KMS-11 (cell line): ENCODE results near the gene UBE2O.

Source experiments
- H2AFZ ChIP-seq: fragments of 200-600 bp; sonication (generic); 2 replicates; pipeline ENCODE4 v1.6.1; 2016; ENCODE audit warnings: antibody characterized with exemption, mixed run types, low read depth
- H3K27ac ChIP-seq: fragments of 200-600 bp; sonication (generic); 2 replicates; pipeline ENCODE4 v1.6.1; 2016; ENCODE audit warnings: mild to moderate bottlenecking, mixed run types
- H3K27me3 ChIP-seq: fragments of 200-600 bp; sonication (generic); 2 replicates; pipeline ENCODE4 v1.6.1; 2017; ENCODE audit warnings: mild to moderate bottlenecking, low read depth, mixed run types, moderate library complexity; ENCODE audit not compliant: insufficient read depth
- H3K36me3 ChIP-seq: fragments of 200-600 bp; sonication (generic); 2 replicates; pipeline ENCODE4 v1.6.1; 2017; ENCODE audit warnings: mild to moderate bottlenecking, mixed run types; ENCODE audit not compliant: insufficient read depth
- H3K4me1 ChIP-seq: fragments of 200-600 bp; sonication (generic); 2 replicates; pipeline ENCODE4 v1.6.1; 2016; ENCODE audit warnings: mild to moderate bottlenecking, low read depth, mixed run types; ENCODE audit not compliant: poor library complexity, severe bottlenecking
- H3K4me2 ChIP-seq: fragments of 200-600 bp; sonication (generic); 2 replicates; pipeline ENCODE4 v1.7.0; 2016; ENCODE audit warnings: mild to moderate bottlenecking, mixed run types
- H3K4me3 ChIP-seq: fragments of 200-600 bp; sonication (generic); IDR thresholded peaks from 2 replicates; pipeline ENCODE4 v1.6.1; 2017; ENCODE audit warnings: low read depth, low read length, mixed read lengths; ENCODE audit not compliant: insufficient read depth
- H3K79me2 ChIP-seq: fragments of 200-600 bp; sonication (generic); 2 replicates; pipeline ENCODE4 v1.6.1; 2016; ENCODE audit warnings: low read depth, mixed run types; ENCODE audit not compliant: insufficient read depth
- H3K9ac ChIP-seq: fragments of 200-600 bp; sonication (generic); 2 replicates; pipeline ENCODE4 v1.6.1; 2016; ENCODE audit warnings: mild to moderate bottlenecking, mixed run types
- H4K20me1 ChIP-seq: fragments of 200-600 bp; sonication (generic); 2 replicates; pipeline ENCODE4 v1.6.1; 2016; ENCODE audit warnings: mild to moderate bottlenecking, mixed run types; ENCODE audit not compliant: insufficient read depth
- CTCF ChIP-seq: fragments of 200-600 bp; sonication (generic); conservative IDR thresholded peaks from 2 replicates; pipeline ENCODE4 v1.6.1; 2017; ENCODE audit warnings: low read depth, mild to moderate bottlenecking, antibody characterized with exemption, low read length, moderate library complexity, mixed read lengths

UBE2O gene

GRCh38 chr17:76452127-76452659 lies 759 bp downstream of the UBE2O start:
- TF ChIP-seq CTCF: no peak
- H3K27ac ChIP-seq: no peak overlapping the region; the same call in 1 of the 2 replicates
- H3K79me2 ChIP-seq: peaks cover 54% of the 10 kb centered on the region
- peak overlapping the region; percentile 97 for H3K4me2 ChIP-seq
- H3K4me1 ChIP-seq: peaks cover 30% of the 10 kb centered on the region
- peak overlapping the region; percentile 89; the same call in 1 of the 2 replicates for H2AFZ ChIP-seq
- H3K9ac ChIP-seq: peak overlapping the region; percentile 90; the same call in 1 of the 2 replicates
- peak overlapping the region; percentile 51 for H3K4me3 ChIP-seq
- no peaks in the 10 kb centered on the region for H3K36me3 ChIP-seq
- no peaks in the 10 kb centered on the region for H3K27me3 ChIP-seq
- H4K20me1 ChIP-seq: peaks cover 19% of the 10 kb centered on the region

GRCh38 chr17:76451506-76451905 lies 1.4 kb downstream of the UBE2O start:
- Histone ChIP-seq H4K20me1 (peaks cover 20% of the 10 kb centered on the region), H3K9ac (peak overlapping the region; percentile 90; the same call in 1 of the 2 replicates), H3K27me3 (no peaks in the 10 kb centered on the region), H3K4me2 (peak overlapping the region; percentile 97), H3K36me3 (no peaks in the 10 kb centered on the region), H3K4me1 (peaks cover 37% of the 10 kb centered on the region), H3K4me3 (no peak overlapping the region), H3K79me2 (peaks cover 60% of the 10 kb centered on the region), H2AFZ (no peak overlapping the region), H3K27ac (no peak overlapping the region)
- no peak for TF ChIP-seq CTCF

- Histone ChIP-seq H3K4me1 (peaks cover 59% of the 10 kb centered on the region), H2AFZ (no peak overlapping the region), H3K27ac (no peak overlapping the region), H3K36me3 (no peaks in the 10 kb centered on the region), H3K9ac (no peak overlapping the region), H4K20me1 (peaks cover 34% of the 10 kb centered on the region), H3K79me2 (peaks cover 84% of the 10 kb centered on the region), H3K27me3 (no peaks in the 10 kb centered on the region), H3K4me2 (no peak overlapping the region), H3K4me3 (no peak overlapping the region)
- no peak for TF ChIP-seq CTCF
Measured at GRCh38 chr17:76449126-76449525, 3.8 kb downstream of the UBE2O start.

GRCh38 chr17:76447931-76448652 lies 4.9 kb downstream of the UBE2O start:
- no peak overlapping the region for H3K9ac ChIP-seq
- no peak overlapping the region for H3K4me3 ChIP-seq
- H3K79me2 ChIP-seq: peaks cover 94% of the 10 kb centered on the region
- H3K27me3 ChIP-seq: no peaks in the 10 kb centered on the region
- H3K27ac ChIP-seq: no peak overlapping the region
- no peak overlapping the region for H3K4me2 ChIP-seq
- peaks cover 66% of the 10 kb centered on the region for H3K4me1 ChIP-seq
- H3K36me3 ChIP-seq: no peaks in the 10 kb centered on the region
- no peak overlapping the region for H2AFZ ChIP-seq
- TF ChIP-seq CTCF: no peak
- H4K20me1 ChIP-seq: peaks cover 34% of the 10 kb centered on the region
